Osteoblast (primary cell): Measurements from ENCODE around the gene DNAJC15. TPM values are rescaled to one million over a fixed set of nuclear protein-coding genes. Genes with fewer than 3 reads are reported as not detected.
A peak's percentile ranks its signal among the peaks of the same experiment; 100 is the strongest.

ENCODE experiments used
- DNase-seq: peaks from one replicate; pipeline ENCODE4 v3.0.0; 2011; ENCODE audit warnings: low spot score, mixed read lengths; ENCODE audit not compliant: insufficient read length; ENCODE audit errors: missing footprints
- H2AFZ ChIP-seq: 2 replicates; pipeline ENCODE4 v1.6.0; 2011; ENCODE audit warnings: mild to moderate bottlenecking, low read length
- H3K27ac ChIP-seq: 2 replicates; pipeline ENCODE4 v1.5.1; 2011; ENCODE audit warnings: mild to moderate bottlenecking, low read depth, low read length, moderate library complexity
- H3K27me3 ChIP-seq: 2 replicates; pipeline ENCODE4 v1.6.0; 2012; ENCODE audit warnings: mild to moderate bottlenecking, control low read depth, inconsistent platforms, low read length, moderate library complexity; ENCODE audit not compliant: insufficient read depth
- H3K36me3 ChIP-seq: 2 replicates; pipeline ENCODE4 v1.5.1; 2011; ENCODE audit warnings: mild to moderate bottlenecking, low read length, control low read depth, moderate library complexity; ENCODE audit not compliant: insufficient read depth
- H3K4me1 ChIP-seq: 2 replicates; pipeline ENCODE4 v1.5.1; 2011; ENCODE audit warnings: mild to moderate bottlenecking, low read length, control low read depth, moderate library complexity; ENCODE audit not compliant: insufficient read depth
- H3K4me2 ChIP-seq: 2 replicates; pipeline ENCODE4 v1.6.0; 2011; ENCODE audit warnings: mild to moderate bottlenecking, low read length; ENCODE audit not compliant: insufficient read depth
- H3K4me3 ChIP-seq: fragments of 200-600 bp; sonication (generic); 3 replicates; pipeline ENCODE4 v1.5.1; 2012; ENCODE audit warnings: mild to moderate bottlenecking, low read length, inconsistent platforms; ENCODE audit not compliant: insufficient read depth
- H3K79me2 ChIP-seq: 2 replicates; pipeline ENCODE4 v1.6.0; 2012; ENCODE audit warnings: mild to moderate bottlenecking, low read length, control low read depth, inconsistent platforms; ENCODE audit not compliant: insufficient read depth
- H3K9me3 ChIP-seq: 2 replicates; pipeline ENCODE4 v1.5.1; 2011; ENCODE audit warnings: low read depth, low read length, control low read depth
- H4K20me1 ChIP-seq: 2 replicates; pipeline ENCODE4 v1.6.0; 2012; ENCODE audit warnings: mild to moderate bottlenecking, low read length, control low read depth; ENCODE audit not compliant: insufficient read depth
- CTCF ChIP-seq: IDR thresholded peaks from 2 replicates; pipeline ENCODE4 v1.5.1; 2011; ENCODE audit warnings: mild to moderate bottlenecking, low read depth, low read length, moderate library complexity; ENCODE audit errors: extremely low read depth
- total RNA-seq: library from RNA; depleted of rRNA; stranded (reverse); fragments of >200 nt; gene quantifications from 2 replicates; pipeline ENCODE4 v1.2.3, GENCODE V29; 2012

The DNAJC15 gene
- total RNA-seq, 1 donor: 17.0 TPM

GRCh38 chr13:43020794-43021193 is 2.6 kb upstream of the DNAJC15 start:
- peaks cover 10% of the 10 kb centered on the region for H3K4me1 ChIP-seq
- H3K79me2 ChIP-seq: peaks cover 23% of the 10 kb centered on the region
- no peak overlapping the region for H2AFZ ChIP-seq
- H3K36me3 ChIP-seq: no peaks in the 10 kb centered on the region
- no peaks in the 10 kb centered on the region for H3K27me3 ChIP-seq
- no peaks in the 10 kb centered on the region for H3K9me3 ChIP-seq
- TF ChIP-seq CTCF: no peak
- no peaks in the 10 kb centered on the region for H4K20me1 ChIP-seq
- no peak overlapping the region for H3K27ac ChIP-seq
- H3K4me2 ChIP-seq: no peak overlapping the region
- no peak for DNase-seq
- no peak overlapping the region for H3K4me3 ChIP-seq

GRCh38 chr13:43021926-43022670 is 1.3 kb upstream of the DNAJC15 start:
- H3K36me3 ChIP-seq: no peaks in the 10 kb centered on the region
- no peaks in the 10 kb centered on the region for H3K9me3 ChIP-seq
- H3K27ac ChIP-seq: no peak overlapping the region
- TF ChIP-seq CTCF: no peak
- no peak for DNase-seq
- no peaks in the 10 kb centered on the region for H3K27me3 ChIP-seq
- H3K4me1 ChIP-seq: peaks cover 15% of the 10 kb centered on the region
- H3K79me2 ChIP-seq: peaks cover 32% of the 10 kb centered on the region
- H3K4me2 ChIP-seq: no peak overlapping the region
- no peak overlapping the region for H2AFZ ChIP-seq
- H4K20me1 ChIP-seq: no peaks in the 10 kb centered on the region
- H3K4me3 ChIP-seq: no peak overlapping the region

GRCh38 chr13:43022934-43023288 is 475 bp upstream of the DNAJC15 start:
- H4K20me1 ChIP-seq: no peaks in the 10 kb centered on the region

More at GRCh38 chr13:43022934-43023288, 475 bp upstream of the DNAJC15 start:
- Histone ChIP-seq H3K27me3 (no peaks in the 10 kb centered on the region), H3K9me3 (no peaks in the 10 kb centered on the region), H3K4me2 (peak overlapping the region; percentile 87), H3K4me3 (peak overlapping the region; percentile 82), H3K27ac (peak overlapping the region; percentile 89), H3K79me2 (peaks cover 39% of the 10 kb centered on the region), H3K4me1 (peaks cover 15% of the 10 kb centered on the region), H3K36me3 (peaks cover 2% of the 10 kb centered on the region), H2AFZ (peak overlapping the region; percentile 94)
- no peak for TF ChIP-seq CTCF
- DNase-seq: no peak
